Panc1 (cell line): Measurements from ENCODE around the gene GOLGA2. TPM values are rescaled to one million over a fixed set of nuclear protein-coding genes. Genes with fewer than 3 reads are reported as not detected.

Experiments used
- ATAC-seq: fragments of 200-7000 bp; cut with Tn5 transposase; 2 replicates; pipeline ENCODE4 v1.9.1; 2020; ENCODE audit warnings: mild to moderate bottlenecking, moderate library complexity
- Bru-seq: library from RNA; stranded (reverse); fragments of 400-500 nt; gene quantifications from one replicate; lab custom pipeline; 2021; lab: Mats Ljungman, UMichigan
- BruChase-seq, 2 experiments: library from RNA; stranded (reverse); fragments of 400-500 nt; gene quantifications; one replicate each; lab custom pipeline; 2021; lab: Mats Ljungman, UMichigan
- BruUV-seq: library from RNA; stranded (reverse); fragments of 400-500 nt; replicated peaks from 2 replicates; lab custom pipeline; 2021; lab: Mats Ljungman, UMichigan
- CTCF ChIA-PET: fragments of 300-600 bp; sonication (Branson Sonifier 250); formaldehyde crosslinking; loops from one replicate; lab custom pipeline; 2022; ENCODE audit warnings: antibody characterized with exemption; lab: Charles Lee
- POLR2A ChIA-PET: fragments of 300-600 bp; sonication (Branson Sonifier 250); formaldehyde crosslinking; loops from one replicate; lab custom pipeline; 2022; ENCODE audit warnings: antibody characterized with exemption; lab: Charles Lee
- DNase-seq: peaks from one replicate; pipeline ENCODE4 v3.0.0-alpha.2; 2010; ENCODE audit warnings: low read depth, low spot score
- H3K27ac ChIP-seq: 2 replicates; pipeline ENCODE4 v1.5.1; 2011; ENCODE audit warnings: mild to moderate bottlenecking, low read length, inconsistent platforms
- H3K27me3 ChIP-seq: fragments of 200-500 bp; sonication (Bioruptor generic); 2 replicates; pipeline ENCODE4 v1.6.0; 2014; ENCODE audit warnings: low read length, inconsistent platforms; ENCODE audit not compliant: control insufficient read depth, insufficient read depth
- H3K36me3 ChIP-seq: fragments of 200-500 bp; sonication (Bioruptor generic); 2 replicates; pipeline ENCODE4 v1.5.1; 2014; ENCODE audit warnings: inconsistent platforms, mild to moderate bottlenecking, low read length, moderate library complexity; ENCODE audit not compliant: control insufficient read depth, insufficient read depth
- H3K4me1 ChIP-seq: 2 replicates; pipeline ENCODE4 v1.5.1; 2011; ENCODE audit warnings: inconsistent platforms, mild to moderate bottlenecking, low read length, moderate library complexity; ENCODE audit not compliant: control insufficient read depth, insufficient read depth
- H3K4me3 ChIP-seq, 2 experiments: 2 replicates each; pipeline ENCODE4 v1.5.1; 2011 to 2012; ENCODE audit warnings: low read depth in 2 of 2, low read length in 2 of 2, mild to moderate bottlenecking in 2 of 2, inconsistent platforms in 1 of 2, moderate library complexity in 1 of 2
- H3K9me3 ChIP-seq: fragments of 200-500 bp; sonication (Bioruptor generic); 2 replicates; pipeline ENCODE4 v1.5.1; 2014; ENCODE audit warnings: low read depth, mild to moderate bottlenecking, inconsistent platforms, low read length, moderate library complexity; ENCODE audit not compliant: control insufficient read depth, insufficient read depth
- POLR2AphosphoS5 ChIP-seq: IDR thresholded peaks from 2 replicates; pipeline ENCODE4 v1.6.1; 2012; ENCODE audit warnings: mild to moderate bottlenecking, low read depth, low read length, moderate library complexity
- SIN3A ChIP-seq: IDR thresholded peaks from 2 replicates; pipeline ENCODE4 v1.6.1; 2012; ENCODE audit warnings: low read depth, mild to moderate bottlenecking, low read length, moderate library complexity, borderline replicate concordance; ENCODE audit not compliant: insufficient read depth
- TCF7L2 ChIP-seq: IDR thresholded peaks from 2 replicates; pipeline ENCODE4 v1.6.1; 2011; ENCODE audit warnings: mild to moderate bottlenecking, low read depth, low read length, inconsistent platforms
- in situ Hi-C: cut with HindIII; loops from 2 replicates; pipeline ENCODE4 v1.10.0; 2016; ENCODE audit warnings: low sequenced_read_pairs, low pct_unique_long_range_greater_than_20kb
- intact Hi-C: fragments of 100-400 bp; cut with micrococcal nuclease; formaldehyde crosslinking; loops from one replicate; pipeline ENCODE4 v1.10.0; 2022; ENCODE audit not compliant: unreplicated experiment
- long read RNA-seq: library from polyadenylated mRNA; unstranded; transcript quantifications from one replicate; pipeline ENCODE4 v2.0.0, GENCODE V29; 2021; ENCODE audit not compliant: unreplicated experiment
- polyA plus RNA-seq: library from polyadenylated mRNA; unstranded; fragments of >200 nt; gene quantifications from one replicate; pipeline ENCODE4 v1.2.1, GENCODE V29; 2012; ENCODE audit warnings: missing spikeins; ENCODE audit not compliant: insufficient read length
- total RNA-seq: library from RNA; stranded (reverse); gene quantifications from one replicate; pipeline ENCODE4 v1.2.1, GENCODE V29; 2021; ENCODE audit not compliant: unreplicated experiment
- TF ChIP-seq, protein P1 (sequence below): fragments of 450-650 bp; IDR thresholded peaks from 2 replicates; pipeline ENCODE4 v1.5.1; 2017; ENCODE audit warnings: mild to moderate bottlenecking
- TF ChIP-seq, protein P2 (sequence below), 2 experiments: IDR thresholded peaks; 2 replicates each; pipeline ENCODE4 v1.6.1; 2011 to 2012; ENCODE audit warnings: low read depth in 2 of 2, control low read depth in 1 of 2, low read length in 1 of 2, mild to moderate bottlenecking in 1 of 2, moderate library complexity in 1 of 2; ENCODE audit not compliant: insufficient read depth in 1 of 2

The GOLGA2 gene, protein sequence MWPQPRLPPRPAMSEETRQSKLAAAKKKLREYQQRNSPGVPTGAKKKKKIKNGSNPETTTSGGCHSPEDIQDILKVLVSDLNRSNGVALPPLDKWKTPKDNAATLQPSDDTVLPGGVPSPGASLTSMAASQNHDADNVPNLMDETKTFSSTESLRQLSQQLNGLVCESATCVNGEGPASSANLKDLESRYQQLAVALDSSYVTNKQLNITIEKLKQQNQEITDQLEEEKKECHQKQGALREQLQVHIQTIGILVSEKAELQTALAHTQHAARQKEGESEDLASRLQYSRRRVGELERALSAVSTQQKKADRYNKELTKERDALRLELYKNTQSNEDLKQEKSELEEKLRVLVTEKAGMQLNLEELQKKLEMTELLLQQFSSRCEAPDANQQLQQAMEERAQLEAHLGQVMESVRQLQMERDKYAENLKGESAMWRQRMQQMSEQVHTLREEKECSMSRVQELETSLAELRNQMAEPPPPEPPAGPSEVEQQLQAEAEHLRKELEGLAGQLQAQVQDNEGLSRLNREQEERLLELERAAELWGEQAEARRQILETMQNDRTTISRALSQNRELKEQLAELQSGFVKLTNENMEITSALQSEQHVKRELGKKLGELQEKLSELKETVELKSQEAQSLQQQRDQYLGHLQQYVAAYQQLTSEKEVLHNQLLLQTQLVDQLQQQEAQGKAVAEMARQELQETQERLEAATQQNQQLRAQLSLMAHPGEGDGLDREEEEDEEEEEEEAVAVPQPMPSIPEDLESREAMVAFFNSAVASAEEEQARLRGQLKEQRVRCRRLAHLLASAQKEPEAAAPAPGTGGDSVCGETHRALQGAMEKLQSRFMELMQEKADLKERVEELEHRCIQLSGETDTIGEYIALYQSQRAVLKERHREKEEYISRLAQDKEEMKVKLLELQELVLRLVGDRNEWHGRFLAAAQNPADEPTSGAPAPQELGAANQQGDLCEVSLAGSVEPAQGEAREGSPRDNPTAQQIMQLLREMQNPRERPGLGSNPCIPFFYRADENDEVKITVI
- total RNA-seq = 69.6 TPM
- polyA plus RNA-seq = 70.6 TPM
- Bru-seq, nascent RNA = percentile 83 among the genes with signal in this experiment
- percentile 91 among the genes with signal in this experiment for BruChase-seq, experiment 1, labeled RNA remaining after a 2-hour chase
- BruChase-seq, experiment 2, labeled RNA remaining after a 6-hour chase = percentile 94 among the genes with signal in this experiment
- long read RNA-seq, partial matches to known transcripts = 8 of 47 reads
- long read RNA-seq, other reads (novel, unspliced or antisense) = 35 of 47 reads

DNA sequence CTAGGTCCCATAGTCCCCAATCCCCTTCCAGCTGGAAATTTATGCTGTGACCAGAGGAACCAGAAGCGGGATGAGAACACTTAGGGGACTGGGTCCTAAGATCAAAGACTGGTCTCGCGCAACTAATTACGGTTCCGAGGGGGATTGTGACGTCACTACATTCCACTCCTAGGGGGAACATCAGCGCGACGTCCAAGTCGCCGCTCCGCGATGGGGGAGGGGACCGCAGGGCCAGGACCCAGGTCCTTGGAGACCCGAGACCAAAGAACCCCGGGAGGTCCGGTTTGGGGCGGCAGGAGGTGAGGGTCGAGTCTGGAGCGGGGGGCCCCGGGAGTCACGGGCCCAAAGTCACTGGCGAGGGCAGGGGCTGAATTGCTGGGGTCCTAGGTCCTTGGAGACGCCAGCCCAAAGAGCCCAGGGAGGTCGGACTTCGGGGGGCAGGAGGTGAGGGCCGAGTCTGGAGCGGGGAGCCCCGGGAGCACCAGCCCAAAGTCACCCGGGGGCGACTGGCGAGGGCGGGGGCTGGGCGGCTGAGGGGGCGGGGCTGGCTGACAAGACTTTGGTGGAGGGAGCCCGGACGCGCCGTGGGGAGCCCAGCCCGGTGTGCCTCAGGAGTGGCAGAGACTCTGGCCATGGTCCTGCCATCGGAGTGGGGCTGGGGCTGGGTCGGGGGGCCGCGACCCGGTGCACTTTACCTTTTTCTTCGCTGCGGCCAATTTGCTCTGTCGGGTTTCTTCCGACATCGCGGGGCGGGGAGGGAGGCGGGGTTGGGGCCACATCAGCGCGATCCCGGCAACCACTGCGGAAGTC, at the start of gene GOLGA2:
TSS of gene GOLGA2 (minus strand) at position 810 of the 810 bp plus-strand sequence. CDS start at position 779, 31 bp downstream.
- BruUV-seq = no TSS peak
- in situ Hi-C loops = no loop called here
- no peak for TF ChIP-seq POLR2AphosphoS5
- TF ChIP-seq SIN3A = peak; percentile 77; the same call in 1 of the 2 replicates
- intact Hi-C loops = no loop called here
- CTCF ChIA-PET = interaction anchor here (0.5 to 0.9 kb wide), 4 partner anchors 25 to 145 kb away, joined by 3 to 6 read pairs (median 4); partner anchors contain the start of gene CERCAM
- peak; percentile 82 for ATAC-seq
- no peak for DNase-seq
- H3K36me3 ChIP-seq = peaks cover 4% of the 10 kb centered on the region
- H3K9me3 ChIP-seq = no peaks in the 10 kb centered on the region
- no peaks in the 10 kb centered on the region for H3K27me3 ChIP-seq
- H3K4me3 ChIP-seq = peak within 1 kb of the TSS; percentile 90 to 91
- H3K27ac ChIP-seq = peak within 1 kb of the TSS; percentile 88
- no peaks in the 10 kb centered on the region for H3K4me1 ChIP-seq
- POLR2A ChIA-PET = interaction anchor here (0.6 kb wide), 2 partner anchors 64 to 267 kb away, joined by 3 to 4 read pairs; no protein-coding TSS in a partner anchor

GRCh38 chr9:128324401-128324800, 48.6 kb upstream of the GOLGA2 start:
- Histone ChIP-seq H3K9me3 (no peaks in the 10 kb centered on the region), H3K27ac (no peak overlapping the region), H3K27me3 (no peaks in the 10 kb centered on the region), H3K36me3 (peaks cover 8% of the 10 kb centered on the region; the same call in 1 of the 2 replicates), H3K4me3 (no peak overlapping the region), H3K4me1 (peaks cover 5% of the 10 kb centered on the region)
- ChIA-PET CTCF (interaction anchor here (0.8 kb wide), 1 partner anchor 37 kb away, joined by 3 read pairs; no protein-coding TSS in a partner anchor), POLR2A (interaction anchor here (0.5 kb wide), 1 partner anchor 96 kb away, joined by 5 read pairs; the partner anchor contains the start of gene CERCAM)
- in situ Hi-C loops = no loop called here
- TF ChIP-seq POLR2AphosphoS5 (no peak), TCF7L2 (no peak), SIN3A (no peak)
- TF ChIP-seq, protein P1, sequence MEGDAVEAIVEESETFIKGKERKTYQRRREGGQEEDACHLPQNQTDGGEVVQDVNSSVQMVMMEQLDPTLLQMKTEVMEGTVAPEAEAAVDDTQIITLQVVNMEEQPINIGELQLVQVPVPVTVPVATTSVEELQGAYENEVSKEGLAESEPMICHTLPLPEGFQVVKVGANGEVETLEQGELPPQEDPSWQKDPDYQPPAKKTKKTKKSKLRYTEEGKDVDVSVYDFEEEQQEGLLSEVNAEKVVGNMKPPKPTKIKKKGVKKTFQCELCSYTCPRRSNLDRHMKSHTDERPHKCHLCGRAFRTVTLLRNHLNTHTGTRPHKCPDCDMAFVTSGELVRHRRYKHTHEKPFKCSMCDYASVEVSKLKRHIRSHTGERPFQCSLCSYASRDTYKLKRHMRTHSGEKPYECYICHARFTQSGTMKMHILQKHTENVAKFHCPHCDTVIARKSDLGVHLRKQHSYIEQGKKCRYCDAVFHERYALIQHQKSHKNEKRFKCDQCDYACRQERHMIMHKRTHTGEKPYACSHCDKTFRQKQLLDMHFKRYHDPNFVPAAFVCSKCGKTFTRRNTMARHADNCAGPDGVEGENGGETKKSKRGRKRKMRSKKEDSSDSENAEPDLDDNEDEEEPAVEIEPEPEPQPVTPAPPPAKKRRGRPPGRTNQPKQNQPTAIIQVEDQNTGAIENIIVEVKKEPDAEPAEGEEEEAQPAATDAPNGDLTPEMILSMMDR = no peak
- TF ChIP-seq, protein P2, sequence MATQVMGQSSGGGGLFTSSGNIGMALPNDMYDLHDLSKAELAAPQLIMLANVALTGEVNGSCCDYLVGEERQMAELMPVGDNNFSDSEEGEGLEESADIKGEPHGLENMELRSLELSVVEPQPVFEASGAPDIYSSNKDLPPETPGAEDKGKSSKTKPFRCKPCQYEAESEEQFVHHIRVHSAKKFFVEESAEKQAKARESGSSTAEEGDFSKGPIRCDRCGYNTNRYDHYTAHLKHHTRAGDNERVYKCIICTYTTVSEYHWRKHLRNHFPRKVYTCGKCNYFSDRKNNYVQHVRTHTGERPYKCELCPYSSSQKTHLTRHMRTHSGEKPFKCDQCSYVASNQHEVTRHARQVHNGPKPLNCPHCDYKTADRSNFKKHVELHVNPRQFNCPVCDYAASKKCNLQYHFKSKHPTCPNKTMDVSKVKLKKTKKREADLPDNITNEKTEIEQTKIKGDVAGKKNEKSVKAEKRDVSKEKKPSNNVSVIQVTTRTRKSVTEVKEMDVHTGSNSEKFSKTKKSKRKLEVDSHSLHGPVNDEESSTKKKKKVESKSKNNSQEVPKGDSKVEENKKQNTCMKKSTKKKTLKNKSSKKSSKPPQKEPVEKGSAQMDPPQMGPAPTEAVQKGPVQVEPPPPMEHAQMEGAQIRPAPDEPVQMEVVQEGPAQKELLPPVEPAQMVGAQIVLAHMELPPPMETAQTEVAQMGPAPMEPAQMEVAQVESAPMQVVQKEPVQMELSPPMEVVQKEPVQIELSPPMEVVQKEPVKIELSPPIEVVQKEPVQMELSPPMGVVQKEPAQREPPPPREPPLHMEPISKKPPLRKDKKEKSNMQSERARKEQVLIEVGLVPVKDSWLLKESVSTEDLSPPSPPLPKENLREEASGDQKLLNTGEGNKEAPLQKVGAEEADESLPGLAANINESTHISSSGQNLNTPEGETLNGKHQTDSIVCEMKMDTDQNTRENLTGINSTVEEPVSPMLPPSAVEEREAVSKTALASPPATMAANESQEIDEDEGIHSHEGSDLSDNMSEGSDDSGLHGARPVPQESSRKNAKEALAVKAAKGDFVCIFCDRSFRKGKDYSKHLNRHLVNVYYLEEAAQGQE (IDR thresholded peaks at IDR 0.05; ENCODE audit: insufficient read depth in 1 of 2, low read depth in 2 of 2, low read length in 1 of 2) = no peak
- intact Hi-C loops = no loop called here
- ATAC-seq (no peak), DNase-seq (no peak)
- no TSS peak for BruUV-seq
